Gastrocnemius medialis (tissue), 4 donors: Measurements from ENCODE around the gene PSMD9. TPM values are rescaled to one million over a fixed set of nuclear protein-coding genes. Genes with fewer than 3 reads are reported as not detected.

Experiments used
- ATAC-seq, 2 donors: fragments of 150-250 bp; one replicate each; pipeline ENCODE4 v1.9.1; 2016
- DNase-seq, 2 donors: peaks; one replicate each; pipeline ENCODE4 v3.0.0-alpha.2; 2019
- H3K27ac ChIP-seq, 4 donors: fragments of 200-600 bp; sonication (generic); 1 replicate in 1 of 4; 2 replicates in 3 of 4; pipeline ENCODE4 v1.5.1; 2016 to 2018; ENCODE audit warnings: mild to moderate bottlenecking in 2 of 4, moderate library complexity in 1 of 4
- H3K27me3 ChIP-seq, 3 donors: fragments of 200-600 bp; sonication (generic) in 2 of 3; 1 replicate in 1 of 3; 2 replicates in 2 of 3; pipeline versions ENCODE4 v1.5.1 to v1.6.0; 2016 to 2019; ENCODE audit warnings: mild to moderate bottlenecking in 1 of 3, moderate library complexity in 1 of 3
- H3K36me3 ChIP-seq, 2 donors: fragments of 200-600 bp; sonication (generic) in 1 of 2; one replicate each; pipeline ENCODE4 v1.5.1; 2017 to 2018
- H3K4me1 ChIP-seq, 2 donors: fragments of 200-600 bp; sonication (generic) in 1 of 2; one replicate each; pipeline ENCODE4 v1.5.1; 2016 to 2017; ENCODE audit warnings: mild to moderate bottlenecking in 2 of 2
- H3K4me3 ChIP-seq, 4 donors: fragments of 200-600 bp; sonication (generic) in 3 of 4; 1 replicate in 1 of 4; 2 replicates in 3 of 4; pipeline ENCODE4 v1.5.1; 2016 to 2019; ENCODE audit warnings: mild to moderate bottlenecking in 2 of 4
- H3K9me3 ChIP-seq, 3 donors: fragments of 200-600 bp; sonication (generic) in 2 of 3; 1 replicate in 1 of 3; 2 replicates in 2 of 3; pipeline ENCODE4 v1.5.1; 2016 to 2019
- CTCF ChIP-seq, 5 experiments: fragments of 450-650 bp in 3 of 5; fragments of 200-600 bp in 2 of 5; sonication (generic) in 2 of 5; IDR thresholded peaks in 4 of 5; conservative IDR thresholded peaks in 1 of 5; 1 replicate in 4 of 5; 2 replicates in 1 of 5; pipeline ENCODE4 v1.5.1; 2016 to 2019; ENCODE audit warnings: antibody characterized with exemption in 5 of 5, mild to moderate bottlenecking in 3 of 5, moderate library complexity in 3 of 5
- POLR2A ChIP-seq, 2 donors: fragments of 450-650 bp; IDR thresholded peaks; one replicate each; pipeline ENCODE4 v1.6.1; 2017; ENCODE audit warnings: antibody characterized with exemption in 2 of 2, mild to moderate bottlenecking in 2 of 2, moderate library complexity in 2 of 2
- in situ Hi-C, 4 donors: fragments of 200-750 bp; cut with MboI; loops; one replicate each; pipeline versions ENCODE4 v1.15.0 to v1.8.0; 2017; ENCODE audit warnings: low sequenced_read_pairs in 4 of 4
- intact Hi-C: fragments of 100-400 bp; cut with DNase I; formaldehyde crosslinking; loops from one replicate; pipeline ENCODE4 v1.15.1; 2023; ENCODE audit warnings: low total_unique reads
- total RNA-seq, 4 donors: library from RNA; depleted of rRNA; stranded (reverse); fragments of >200 nt; gene quantifications; one replicate each; pipeline versions ENCODE4 v1.1.0 to v1.2.3, GENCODE V29; 2016

Gene PSMD9
- total RNA-seq, 4 donors from 2014 or later: 16.5 to 84.9 (median 47.0) TPM

GRCh38 chr12:121894633-121895032 lies 6.0 kb downstream of the PSMD9 start:
- peaks cover 0 to 58% of the 10 kb centered on the region in 2 donors for H3K36me3 ChIP-seq
- no peak for DNase-seq
- in situ Hi-C loops (no loop called here), intact Hi-C loops (no loop called here)
- H3K9me3 ChIP-seq: no peaks in the 10 kb centered on the region
- no peaks in the 10 kb centered on the region for H3K27me3 ChIP-seq
- H3K4me3 ChIP-seq: no peak overlapping the region
- H3K4me1 ChIP-seq: peaks cover 12 to 16% of the 10 kb centered on the region in 2 donors
- H3K27ac ChIP-seq: no peak overlapping the region
- TF ChIP-seq CTCF (IDR thresholded peaks at IDR 0.05 in 4 of 5, conservative IDR thresholded peaks at IDR 0.05 in 1 of 5) (no peak), POLR2A (IDR thresholded peaks at IDR 0.05) (no peak)
- no peak for ATAC-seq

- ATAC-seq (no peak), DNase-seq (no peak)
- no peaks in the 10 kb centered on the region for H3K9me3 ChIP-seq
- peaks cover 0 to 78% of the 10 kb centered on the region in 2 donors for H3K36me3 ChIP-seq
- no peak overlapping the region for H3K4me3 ChIP-seq
- in situ Hi-C loops (no loop called here), intact Hi-C loops (no loop called here)
- H3K27ac ChIP-seq: no peak overlapping the region
- no peaks in the 10 kb centered on the region for H3K27me3 ChIP-seq
- no peak for TF ChIP-seq CTCF (IDR thresholded peaks at IDR 0.05 in 4 of 5, conservative IDR thresholded peaks at IDR 0.05 in 1 of 5)
- no peak for TF ChIP-seq POLR2A (IDR thresholded peaks at IDR 0.05)
- peaks cover 0 to under 1% of the 10 kb centered on the region in 2 donors for H3K4me1 ChIP-seq
These were observed 9.7 kb downstream of the PSMD9 start for GRCh38 chr12:121898287-121898686.

GRCh38 chr12:121899590-121899989 lies 11.0 kb downstream of the PSMD9 start:
- intact Hi-C loops: no loop called here
- no peaks in the 10 kb centered on the region for H3K4me1 ChIP-seq
- H3K27me3 ChIP-seq: no peaks in the 10 kb centered on the region
- peaks cover 0 to 88% of the 10 kb centered on the region in 2 donors for H3K36me3 ChIP-seq
- H3K9me3 ChIP-seq: no peaks in the 10 kb centered on the region
- no peak overlapping the region for H3K27ac ChIP-seq
- H3K4me3 ChIP-seq: no peak overlapping the region
- TF ChIP-seq CTCF (IDR thresholded peaks at IDR 0.05 in 4 of 5, conservative IDR thresholded peaks at IDR 0.05 in 1 of 5) (no peak), POLR2A (IDR thresholded peaks at IDR 0.05) (no peak)
- no peak for DNase-seq
- in situ Hi-C loops: no loop called here
- ATAC-seq: no peak

GRCh38 chr12:121903202-121903601 lies 14.6 kb downstream of the PSMD9 start:
- ATAC-seq (no peak), DNase-seq (no peak)
- H3K4me3 ChIP-seq: no peak overlapping the region
- H3K27me3 ChIP-seq: no peaks in the 10 kb centered on the region
- H3K36me3 ChIP-seq: peaks cover 0 to 83% of the 10 kb centered on the region in 2 donors
- in situ Hi-C loops: no loop called here
- no peak for TF ChIP-seq CTCF (IDR thresholded peaks at IDR 0.05 in 4 of 5, conservative IDR thresholded peaks at IDR 0.05 in 1 of 5)
- TF ChIP-seq POLR2A (IDR thresholded peaks at IDR 0.05): no peak
- H3K4me1 ChIP-seq: no peaks in the 10 kb centered on the region
- H3K9me3 ChIP-seq: no peaks in the 10 kb centered on the region
- H3K27ac ChIP-seq: no peak overlapping the region
- intact Hi-C loops: no loop called here

GRCh38 chr12:121905746-121906145 lies 17.2 kb downstream of the PSMD9 start:
- H3K36me3 ChIP-seq: peaks cover 3 to 79% of the 10 kb centered on the region in 2 donors
- no peaks in the 10 kb centered on the region for H3K4me1 ChIP-seq
- H3K4me3 ChIP-seq: no peak overlapping the region
- TF ChIP-seq CTCF (IDR thresholded peaks at IDR 0.05 in 4 of 5, conservative IDR thresholded peaks at IDR 0.05 in 1 of 5): no peak
- no peak for TF ChIP-seq POLR2A (IDR thresholded peaks at IDR 0.05)
- H3K9me3 ChIP-seq: no peaks in the 10 kb centered on the region
- ATAC-seq (no peak), DNase-seq (no peak)
- H3K27ac ChIP-seq: no peak overlapping the region
- intact Hi-C loops: no loop called here
- H3K27me3 ChIP-seq: no peaks in the 10 kb centered on the region
- in situ Hi-C loops: no loop called here
